Endothelial cell of umbilical vein (primary cell): ENCODE results near the gene TMEM125. TPM values are rescaled to one million over a fixed set of nuclear protein-coding genes. Genes with fewer than 3 reads are reported as not detected.

Experiments used
- BruUV-seq: library from RNA; stranded (reverse); fragments of 400-500 nt; replicated peaks from 2 replicates; lab custom pipeline; 2021; lab: Mats Ljungman, UMichigan
- CTCF ChIA-PET: fragments of 300-600, 350-600 bp; sonication (Branson Sonifier 250); formaldehyde crosslinking; loops from one replicate; lab custom pipeline; 2021; ENCODE audit warnings: antibody characterized with exemption, inconsistent platforms; lab: Charles Lee
- POLR2A ChIA-PET: fragments of 300-600, 350-600 bp; sonication (Branson Sonifier 250); formaldehyde crosslinking; loops from one replicate; lab custom pipeline; 2021; ENCODE audit warnings: antibody characterized with exemption, inconsistent platforms; lab: Charles Lee
- DNase-seq: peaks from one replicate; pipeline ENCODE4 v3.0.0-alpha.2; 2011; ENCODE audit warnings: low read depth, low spot score
- FAIRE-seq: peaks from 2 replicates; lab custom pipeline; 2011; peaks lifted over from hg19 to GRCh38; lab: Jason Lieb, UNC
- H2AFZ ChIP-seq: 2 replicates; pipeline ENCODE4 v1.6.0; 2012; ENCODE audit warnings: low read depth, low read length, control low read depth, inconsistent platforms
- H3K27ac ChIP-seq: 2 replicates; pipeline ENCODE4 v1.5.1; 2011; ENCODE audit warnings: low read depth, mild to moderate bottlenecking, control low read depth, low read length, moderate library complexity; ENCODE audit not compliant: insufficient read depth
- H3K27me3 ChIP-seq, 2 experiments: 2 replicates each; pipeline versions ENCODE4 v1.6.0 to v1.6.1; 2011; ENCODE audit warnings: low read length in 2 of 2, mixed read lengths in 1 of 2; ENCODE audit not compliant: control insufficient read depth in 2 of 2, insufficient read depth in 2 of 2
- H3K36me3 ChIP-seq, 2 experiments: 2 replicates in 1 of 2; 3 replicates in 1 of 2; pipeline ENCODE4 v1.5.1; 2011; ENCODE audit warnings: low read length in 2 of 2, mild to moderate bottlenecking in 1 of 2, moderate library complexity in 1 of 2; ENCODE audit not compliant: control insufficient read depth in 2 of 2, insufficient read depth in 2 of 2; ENCODE audit errors: extremely low read depth in 1 of 2
- H3K4me1 ChIP-seq: 3 replicates; pipeline ENCODE4 v1.5.1; 2011; ENCODE audit warnings: mild to moderate bottlenecking, low read length; ENCODE audit not compliant: control insufficient read depth, insufficient read depth; ENCODE audit errors: extremely low read depth
- H3K4me2 ChIP-seq: 2 replicates; pipeline ENCODE4 v1.6.1; 2011; ENCODE audit warnings: low read length, control low read depth, mixed read lengths; ENCODE audit not compliant: insufficient read depth
- H3K4me3 ChIP-seq, 3 experiments: fragments of 200-600 bp in 1 of 3; sonication (generic), shearing (Covaris generic) in 1 of 3; replicated peaks in 1 of 3; 2 replicates each; pipeline ENCODE4 v1.5.1; 2011 to 2016; ENCODE audit warnings: control low read depth in 3 of 3, low read length in 3 of 3, mild to moderate bottlenecking in 2 of 3, inconsistent platforms in 1 of 3, low read depth in 1 of 3, moderate library complexity in 1 of 3; ENCODE audit not compliant: insufficient read depth in 1 of 3
- H3K79me2 ChIP-seq: 2 replicates; pipeline ENCODE4 v1.6.0; 2012; ENCODE audit warnings: low read length, inconsistent platforms; ENCODE audit not compliant: control insufficient read depth, insufficient read depth
- H3K9ac ChIP-seq: replicated peaks from 2 replicates; pipeline ENCODE3; 2011; ENCODE audit warnings: low read length, control low read depth; ENCODE audit not compliant: insufficient read depth; ENCODE audit errors: extremely low read depth
- H3K9me1 ChIP-seq: replicated peaks from 3 replicates; pipeline ENCODE4 v1.6.0; 2011; ENCODE audit warnings: mild to moderate bottlenecking, low read length; ENCODE audit not compliant: control insufficient read depth, insufficient read depth; ENCODE audit errors: extremely low read depth
- H3K9me3 ChIP-seq: replicated peaks from 2 replicates; pipeline ENCODE4 v1.5.1; 2012; ENCODE audit warnings: low read length, inconsistent platforms; ENCODE audit not compliant: control insufficient read depth, insufficient read depth
- H4K20me1 ChIP-seq: replicated peaks from 2 replicates; pipeline ENCODE3; 2011; ENCODE audit warnings: mild to moderate bottlenecking, low read length; ENCODE audit not compliant: control insufficient read depth, insufficient read depth; ENCODE audit errors: extremely low read depth
- CTCF ChIP-seq, 2 donors: IDR thresholded peaks; 1 replicate in 1 of 2; 2 replicates in 1 of 2; pipeline ENCODE4 v1.5.1; 2011; ENCODE audit warnings: low read length in 2 of 2, mild to moderate bottlenecking in 2 of 2, moderate library complexity in 2 of 2, control low read depth in 1 of 2, inconsistent platforms in 1 of 2, low read depth in 1 of 2; ENCODE audit not compliant: insufficient read depth in 1 of 2; ENCODE audit errors: extremely low read depth in 1 of 2
- GATA2 ChIP-seq: IDR thresholded peaks from 2 replicates; pipeline ENCODE4 v1.7.0; 2011; ENCODE audit warnings: low read depth, mild to moderate bottlenecking, moderate library complexity, mixed read lengths, low read length; ENCODE audit not compliant: insufficient read length, insufficient read depth
- JUN ChIP-seq: IDR thresholded peaks from 2 replicates; pipeline ENCODE4 v1.6.1; 2011; ENCODE audit warnings: borderline replicate concordance, low read depth; ENCODE audit not compliant: insufficient read length, insufficient read depth
- MYC ChIP-seq: IDR thresholded peaks from one replicate; pipeline ENCODE4 v1.6.1; 2011; ENCODE audit warnings: mild to moderate bottlenecking, low read depth, low read length
- POLR2A ChIP-seq: IDR thresholded peaks from 2 replicates; pipeline ENCODE4 v1.6.1; 2012; ENCODE audit warnings: low read depth, mild to moderate bottlenecking, control low read depth, low read length
- dilution Hi-C: fragments of 300-500 bp; cut with MboI; formaldehyde crosslinking; loops from one replicate; pipeline ENCODE4 v1.15.0; 2019; ENCODE audit warnings: low sequenced_read_pairs; ENCODE audit not compliant: extremely low pct_ligation_motif_present
- intact Hi-C: fragments of 100-400 bp; cut with micrococcal nuclease; formaldehyde crosslinking; loops from one replicate; pipeline ENCODE4 v1.10.0; 2022
- polyA plus RNA-seq, 4 experiments: library from polyadenylated mRNA; depleted of rRNA in 3 of 4; stranded (reverse) in 3 of 4; unstranded in 1 of 4; fragments of >200 nt; gene quantifications; 2 replicates each; pipeline versions ENCODE4 v1.2.1 to v1.2.3, GENCODE V29; 2011 to 2012; ENCODE audit warnings: missing spikeins in 1 of 4
- total RNA-seq: library from RNA; stranded (reverse); gene quantifications from 2 replicates; pipeline ENCODE4 v1.2.3, GENCODE V29; 2021
- TF ChIP-seq, protein P1 (sequence below): IDR thresholded peaks from 2 replicates; pipeline ENCODE4 v1.6.1; 2011; ENCODE audit not compliant: insufficient read depth, insufficient read length

Gene TMEM125
- total and polyA plus RNA-seq, 2 donors (not counting 3 experiments of a cell fraction or from before 2014, with no cell fraction given): 0.17 TPM; not detected in 1

- Histone ChIP-seq H3K4me1 (peaks cover 3% of the 10 kb centered on the region), H4K20me1 (no peaks in the 10 kb centered on the region), H3K27ac (no peak overlapping the region), H3K9me1 (no peaks in the 10 kb centered on the region), H3K36me3 (no peaks in the 10 kb centered on the region), H3K79me2 (no peaks in the 10 kb centered on the region), H2AFZ (peak overlapping the region; percentile 21), H3K9me3 (no peaks in the 10 kb centered on the region), H3K27me3 (no peaks in the 10 kb centered on the region), H3K9ac (no peak overlapping the region), H3K4me3 (no peak overlapping the region), H3K4me2 (no peak overlapping the region)
- BruUV-seq: no TSS peak
- intact Hi-C loops: loop anchor here (1.0 kb wide), 1 partner anchor 26 kb away; the partner anchor contains the start of gene TIE1
- ChIA-PET CTCF (interaction anchor here (1.3 to 1.6 kb wide), 2 partner anchors 31 to 140 kb away, joined by 3 to 5 read pairs; no protein-coding TSS in a partner anchor), POLR2A (no interaction called here)
- dilution Hi-C loops: no loop called here
- FAIRE-seq: no peak
- DNase-seq: no peak
- no peak for TF ChIP-seq POLR2A
- TF ChIP-seq MYC: no peak
- no peak for TF ChIP-seq GATA2
- no peak for TF ChIP-seq JUN
- TF ChIP-seq, protein P1, sequence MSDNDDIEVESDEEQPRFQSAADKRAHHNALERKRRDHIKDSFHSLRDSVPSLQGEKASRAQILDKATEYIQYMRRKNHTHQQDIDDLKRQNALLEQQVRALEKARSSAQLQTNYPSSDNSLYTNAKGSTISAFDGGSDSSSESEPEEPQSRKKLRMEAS: no peak
- no peak for TF ChIP-seq CTCF (IDR thresholded peaks at IDR 0.05; ENCODE audit: extremely low read depth in 1 of 2, insufficient read depth in 1 of 2, low read depth in 1 of 2, low read length in 2 of 2)
Measured at GRCh38 chr1:43274804-43275180, 5.0 kb downstream of the TMEM125 start.
